PC-9 (cell line): Measurements from ENCODE around the gene TOX3. TPM values are rescaled to one million over a fixed set of nuclear protein-coding genes. Genes with fewer than 3 reads are reported as not detected.

Experiments
- BruUV-seq: library from RNA; stranded (reverse); fragments of 400-500 nt; replicated peaks from 2 replicates; lab custom pipeline; 2021; lab: Mats Ljungman, UMichigan
- CTCF ChIA-PET: fragments of 300-600 bp; sonication (Branson Sonifier 250); formaldehyde crosslinking; loops from one replicate; lab custom pipeline; 2022; ENCODE audit warnings: antibody characterized with exemption; lab: Charles Lee
- POLR2A ChIA-PET: fragments of 300-600 bp; sonication (Branson Sonifier 250); formaldehyde crosslinking; loops from one replicate; lab custom pipeline; 2022; ENCODE audit warnings: antibody characterized with exemption; ENCODE audit not compliant: unreplicated experiment; lab: Charles Lee
- DNase-seq, 2 experiments: peaks; one replicate each; pipeline versions ENCODE4 v3.0.0 to v3.0.0-alpha.2; 2015 to 2022; ENCODE audit warnings: mixed read lengths in 1 of 2
- H2AFZ ChIP-seq: fragments of 200-600 bp; sonication (generic); 2 replicates; pipeline ENCODE4 v1.8.1; 2017; ENCODE audit warnings: antibody characterized with exemption
- H3F3A ChIP-seq: fragments of 200-600 bp; sonication (generic); 2 replicates; pipeline ENCODE4 v1.8.1; 2017; ENCODE audit warnings: antibody characterized with exemption, mild to moderate bottlenecking, low read depth; ENCODE audit not compliant: insufficient read depth
- H3K27ac ChIP-seq: fragments of 200-600 bp; sonication (generic); 2 replicates; pipeline ENCODE4 v1.6.1; 2016; ENCODE audit warnings: mixed run types
- H3K27me3 ChIP-seq: fragments of 200-600 bp; sonication (generic); 2 replicates; pipeline ENCODE4 v1.6.1; 2016; ENCODE audit warnings: low read depth, mixed run types; ENCODE audit not compliant: insufficient read depth
- H3K36me3 ChIP-seq: fragments of 200-600 bp; sonication (generic); 2 replicates; pipeline ENCODE4 v1.6.1; 2016; ENCODE audit warnings: low read depth, mixed run types
- H3K4me1 ChIP-seq: fragments of 200-600 bp; sonication (generic); replicated peaks from 2 replicates; pipeline ENCODE4 v1.6.1; 2016; ENCODE audit warnings: mixed run types; ENCODE audit not compliant: insufficient read depth
- H3K4me2 ChIP-seq: fragments of 200-600 bp; sonication (generic); 2 replicates; pipeline ENCODE4 v1.6.1; 2017; ENCODE audit warnings: mixed run types
- H3K4me3 ChIP-seq: fragments of 200-600 bp; sonication (generic); 2 replicates; pipeline ENCODE4 v1.6.1; 2016; ENCODE audit warnings: mixed run types
- H3K79me2 ChIP-seq: fragments of 200-600 bp; sonication (generic); 2 replicates; pipeline ENCODE4 v1.6.1; 2017; ENCODE audit warnings: low read depth, mixed run types
- H3K9me2 ChIP-seq: fragments of 200-600 bp; sonication (generic); 2 replicates; pipeline ENCODE4 v1.8.1; 2017; ENCODE audit warnings: mild to moderate bottlenecking; ENCODE audit not compliant: insufficient read depth
- H3K9me3 ChIP-seq: fragments of 200-600 bp; sonication (generic); 2 replicates; pipeline ENCODE4 v1.8.1; 2016; ENCODE audit warnings: low read depth; ENCODE audit not compliant: insufficient read depth
- H4K20me1 ChIP-seq: fragments of 200-600 bp; sonication (generic); 2 replicates; pipeline ENCODE4 v1.8.1; 2017; ENCODE audit not compliant: insufficient read depth
- EZH2 ChIP-seq: fragments of 200-600 bp; sonication (generic); IDR thresholded peaks from 2 replicates; pipeline ENCODE4 v1.8.0; 2017; ENCODE audit warnings: antibody characterized with exemption, low read depth
- intact Hi-C: fragments of 100-400 bp; cut with micrococcal nuclease; formaldehyde crosslinking; loops from one replicate; pipeline ENCODE4 v1.10.0; 2022; ENCODE audit not compliant: unreplicated experiment
- total RNA-seq: library from RNA; stranded (reverse); gene quantifications from 2 replicates; pipeline ENCODE4 v1.2.3, GENCODE V29; 2021
- TF ChIP-seq, protein P1 (sequence below): fragments of 200-600 bp; sonication (generic); conservative IDR thresholded peaks from 2 replicates; pipeline ENCODE4 v1.6.1; 2017; ENCODE audit warnings: mixed run types, antibody characterized with exemption, mild to moderate bottlenecking, moderate library complexity

Gene TOX3
- total RNA-seq, 1 experiment from 2014 or later = not detected

DNA sequence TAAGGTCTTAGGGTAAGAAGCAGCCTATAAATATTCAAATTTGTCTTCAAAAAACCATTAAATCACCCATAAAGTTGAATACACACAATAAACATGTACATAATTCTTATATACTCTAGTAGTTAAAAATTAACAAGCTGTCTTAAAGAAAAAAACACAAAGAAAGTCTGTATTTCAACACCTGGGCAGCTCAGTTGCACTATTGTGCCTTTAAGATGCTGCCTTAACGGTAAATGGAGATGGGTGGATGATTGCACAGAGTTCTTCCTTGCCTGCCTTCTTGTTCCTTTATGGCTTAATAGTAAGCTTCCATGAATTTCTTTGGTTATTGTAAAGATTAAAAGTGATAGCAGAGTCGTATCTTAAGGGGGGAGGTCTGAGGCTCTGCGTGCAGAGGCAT is 105.1 kb downstream of the TOX3 start:
- no peak for DNase-seq
- intact Hi-C loops = no loop called here
- no peaks in the 10 kb centered on the region for H3K9me2 ChIP-seq
- H3K36me3 ChIP-seq = no peaks in the 10 kb centered on the region
- H3K4me2 ChIP-seq = no peak overlapping the region
- no peak overlapping the region for H3K4me3 ChIP-seq
- no peak overlapping the region for H2AFZ ChIP-seq
- no peaks in the 10 kb centered on the region for H3K27me3 ChIP-seq
- ChIA-PET POLR2A (no interaction called here), CTCF (no interaction called here)
- H3K4me1 ChIP-seq = no peaks in the 10 kb centered on the region
- H3K27ac ChIP-seq = no peak overlapping the region
- BruUV-seq = no TSS peak
- no peaks in the 10 kb centered on the region for H3K79me2 ChIP-seq
- no peaks in the 10 kb centered on the region for H3K9me3 ChIP-seq
- no peaks in the 10 kb centered on the region for H3F3A ChIP-seq
- TF ChIP-seq, protein P1, sequence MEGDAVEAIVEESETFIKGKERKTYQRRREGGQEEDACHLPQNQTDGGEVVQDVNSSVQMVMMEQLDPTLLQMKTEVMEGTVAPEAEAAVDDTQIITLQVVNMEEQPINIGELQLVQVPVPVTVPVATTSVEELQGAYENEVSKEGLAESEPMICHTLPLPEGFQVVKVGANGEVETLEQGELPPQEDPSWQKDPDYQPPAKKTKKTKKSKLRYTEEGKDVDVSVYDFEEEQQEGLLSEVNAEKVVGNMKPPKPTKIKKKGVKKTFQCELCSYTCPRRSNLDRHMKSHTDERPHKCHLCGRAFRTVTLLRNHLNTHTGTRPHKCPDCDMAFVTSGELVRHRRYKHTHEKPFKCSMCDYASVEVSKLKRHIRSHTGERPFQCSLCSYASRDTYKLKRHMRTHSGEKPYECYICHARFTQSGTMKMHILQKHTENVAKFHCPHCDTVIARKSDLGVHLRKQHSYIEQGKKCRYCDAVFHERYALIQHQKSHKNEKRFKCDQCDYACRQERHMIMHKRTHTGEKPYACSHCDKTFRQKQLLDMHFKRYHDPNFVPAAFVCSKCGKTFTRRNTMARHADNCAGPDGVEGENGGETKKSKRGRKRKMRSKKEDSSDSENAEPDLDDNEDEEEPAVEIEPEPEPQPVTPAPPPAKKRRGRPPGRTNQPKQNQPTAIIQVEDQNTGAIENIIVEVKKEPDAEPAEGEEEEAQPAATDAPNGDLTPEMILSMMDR = no peak
- no peak for TF ChIP-seq EZH2
- H4K20me1 ChIP-seq = no peaks in the 10 kb centered on the region

DNA sequence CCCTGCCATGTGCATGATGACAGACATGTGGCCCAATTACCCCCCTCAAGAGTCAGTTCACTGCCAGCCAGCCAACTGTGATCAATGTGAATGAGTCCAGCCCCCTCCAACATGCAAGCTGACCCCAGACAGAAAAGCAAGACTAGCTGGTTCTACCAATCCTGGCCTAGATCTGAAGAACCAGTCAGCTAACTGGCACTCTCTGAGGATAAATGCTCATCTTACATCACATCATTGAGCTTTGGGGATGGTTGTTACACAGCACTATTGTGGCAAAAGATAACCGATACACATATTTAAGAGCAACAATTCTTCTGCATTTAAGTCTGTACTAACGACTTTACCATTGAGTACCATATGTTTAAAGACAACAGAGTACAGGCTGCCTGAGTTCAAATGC is 106.7 kb downstream of the TOX3 start:
- Histone ChIP-seq H3F3A (no peaks in the 10 kb centered on the region), H3K79me2 (no peaks in the 10 kb centered on the region), H3K9me3 (no peaks in the 10 kb centered on the region), H3K27me3 (no peaks in the 10 kb centered on the region), H3K4me3 (no peak overlapping the region), H3K27ac (no peak overlapping the region), H3K9me2 (no peaks in the 10 kb centered on the region), H2AFZ (no peak overlapping the region), H3K36me3 (no peaks in the 10 kb centered on the region), H3K4me1 (no peaks in the 10 kb centered on the region), H4K20me1 (no peaks in the 10 kb centered on the region), H3K4me2 (no peak overlapping the region)
- intact Hi-C loops = no loop called here
- CTCF ChIA-PET = no interaction called here
- TF ChIP-seq, protein P1 = no peak
- no peak for TF ChIP-seq EZH2
- BruUV-seq = no TSS peak
- POLR2A ChIA-PET = no interaction called here
- DNase-seq = no peak

DNA sequence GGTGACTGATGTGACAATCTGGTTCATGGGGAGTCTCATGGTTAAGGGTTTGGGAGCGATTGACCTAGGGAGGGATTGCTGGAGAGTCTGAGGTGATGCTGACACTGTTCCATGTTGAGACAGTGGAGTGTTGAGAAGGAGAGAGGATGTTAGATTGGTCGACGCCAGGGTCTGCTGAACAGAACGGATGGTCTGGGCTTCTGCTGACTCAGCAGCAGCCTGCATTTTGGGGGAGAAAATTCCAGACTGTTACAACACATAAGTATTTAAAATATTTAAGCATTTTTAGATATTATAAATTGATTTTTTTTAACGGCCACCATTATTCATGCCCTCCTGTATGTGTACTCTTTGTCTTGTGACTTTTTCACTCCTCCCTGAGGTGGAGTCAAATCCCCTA is 107.2 kb downstream of the TOX3 start:
- Histone ChIP-seq H3K4me3 (no peak overlapping the region), H3K4me2 (no peak overlapping the region), H3F3A (no peaks in the 10 kb centered on the region), H4K20me1 (no peaks in the 10 kb centered on the region), H3K27ac (no peak overlapping the region), H3K27me3 (no peaks in the 10 kb centered on the region), H3K79me2 (no peaks in the 10 kb centered on the region), H3K36me3 (no peaks in the 10 kb centered on the region), H2AFZ (no peak overlapping the region), H3K9me3 (no peaks in the 10 kb centered on the region), H3K9me2 (no peaks in the 10 kb centered on the region), H3K4me1 (no peaks in the 10 kb centered on the region)
- intact Hi-C loops = no loop called here
- DNase-seq = no peak
- POLR2A ChIA-PET = no interaction called here
- no TSS peak for BruUV-seq
- TF ChIP-seq, protein P1 = no peak
- TF ChIP-seq EZH2 = no peak
- CTCF ChIA-PET = no interaction called here
